NCI-H345 treated with DMSO at 0.1 percent for 48 hours (cell line): ENCODE results near the gene IL1R2.

ENCODE experiments used
- DNase-seq: peaks from one replicate; lab custom pipeline; 2025; ENCODE audit not compliant: unreplicated experiment; lab: John Stamatoyannopoulos, UW

Gene IL1R2

GRCh38 chr2:102037681-102038080, 45.9 kb downstream of the IL1R2 start:
- DNase-seq = no peak

GRCh38 chr2:102040229-102040628, 48.5 kb downstream of the IL1R2 start:
- DNase-seq = no peak

GRCh38 chr2:102041351-102041750, 49.6 kb downstream of the IL1R2 start:
- no peak for DNase-seq

- no peak for DNase-seq
Measured at GRCh38 chr2:102042196-102043081, 50.7 kb downstream of the IL1R2 start.

- no peak for DNase-seq
Measured at GRCh38 chr2:102043560-102043959, 51.8 kb downstream of the IL1R2 start.

- no peak for DNase-seq
Measured at GRCh38 chr2:102044235-102044896, 52.6 kb downstream of the IL1R2 start.

- no peak for DNase-seq
Measured at GRCh38 chr2:102044967-102045489, 53.3 kb downstream of the IL1R2 start.

- DNase-seq = no peak
Measured at GRCh38 chr2:102045697-102046096, 53.9 kb downstream of the IL1R2 start.

- no peak for DNase-seq
Measured at GRCh38 chr2:102046135-102046986, 54.6 kb downstream of the IL1R2 start.

- DNase-seq = no peak
Measured at GRCh38 chr2:102048465-102048864, 56.7 kb downstream of the IL1R2 start.

- no peak for DNase-seq
Measured at GRCh38 chr2:102049756-102050443, 58.1 kb downstream of the IL1R2 start.

- DNase-seq = no peak
Measured at GRCh38 chr2:102050854-102051391, 59.2 kb downstream of the IL1R2 start.

- DNase-seq = no peak
Measured at GRCh38 chr2:102051692-102052277, 60.0 kb downstream of the IL1R2 start.

- DNase-seq = no peak
Measured at GRCh38 chr2:102052365-102052764, 60.6 kb downstream of the IL1R2 start.

GRCh38 chr2:102053096-102053495, 61.3 kb downstream of the IL1R2 start:
- no peak for DNase-seq

GRCh38 chr2:102055346-102055990, 63.7 kb downstream of the IL1R2 start:
- DNase-seq = no peak

GRCh38 chr2:102056079-102056581, 64.4 kb downstream of the IL1R2 start:
- no peak for DNase-seq

- DNase-seq = no peak
Measured at GRCh38 chr2:102057502-102058292, 65.9 kb downstream of the IL1R2 start.
